ENCODE results near the gene MMD.
"Not testable (repeated sequence)": the region's sequence is repeated elsewhere in the genome, so short reads cannot be mapped to it uniquely, and the experiment has no call there.

Gene MMD

DNA sequence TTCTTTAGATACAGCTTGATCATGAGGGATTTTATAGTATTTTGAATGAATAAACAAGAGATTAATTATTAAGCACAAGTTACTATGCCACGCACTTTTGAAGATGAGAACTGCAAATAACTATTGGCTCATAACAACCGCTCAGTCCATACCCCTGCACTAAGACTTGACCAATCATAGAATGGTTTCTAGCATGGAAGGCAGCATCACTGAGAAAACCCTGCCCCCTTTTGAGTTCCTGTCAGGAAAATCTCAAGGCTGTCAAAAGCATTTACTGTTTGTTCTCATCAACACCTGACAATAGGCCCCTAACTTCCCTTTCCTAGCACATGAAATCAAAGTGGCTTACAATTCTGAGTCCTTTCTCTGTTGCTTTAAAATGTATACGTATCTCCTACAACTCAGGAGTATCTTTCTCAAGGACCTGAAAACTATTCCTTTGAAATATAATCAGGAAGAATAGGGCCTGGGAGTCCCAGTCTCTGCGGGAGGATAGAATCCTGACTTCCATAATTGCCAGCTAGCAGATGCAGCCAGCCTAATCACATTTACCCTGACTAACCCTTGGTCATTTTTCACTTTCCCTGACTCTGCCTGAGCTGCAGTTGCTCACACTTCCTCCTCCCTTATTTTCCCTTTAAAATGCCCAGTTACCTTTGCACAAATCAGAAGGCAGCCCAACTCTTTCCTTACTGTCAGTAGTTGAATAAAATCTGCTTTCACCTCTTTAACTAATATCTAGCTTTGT, 9.1 kb upstream of the MMD start:
- no peak for DNase-seq (ENCODE audit: low spot score)
- no peak for TF ChIP-seq CTCF (IDR thresholded peaks at IDR 0.05; ENCODE audit: extremely low read depth, insufficient read depth, missing control alignments)
- in situ Hi-C loops (cut with MboI; ENCODE audit: low pct_unique_long_range_greater_than_20kb, low sequenced_read_pairs, unreplicated experiment): no loop called here

DNA sequence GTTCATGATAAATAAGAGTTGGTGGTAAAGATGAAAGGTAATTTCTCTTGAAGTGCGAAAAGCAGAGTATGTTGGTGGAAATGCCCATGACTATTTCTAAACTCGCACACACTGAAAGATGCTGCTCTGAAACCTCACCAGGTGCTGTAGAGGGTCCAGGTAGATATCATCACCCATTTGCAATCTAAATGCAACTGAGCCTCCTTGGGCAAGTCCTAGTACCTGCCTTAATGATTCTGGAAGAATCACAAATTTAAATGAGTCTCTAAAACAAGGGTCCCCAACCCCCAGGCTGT, 5.9 kb upstream of the MMD start:
- no peak for TF ChIP-seq CTCF (IDR thresholded peaks at IDR 0.05; ENCODE audit: extremely low read depth, insufficient read depth, missing control alignments)
- DNase-seq (ENCODE audit: low spot score): no peak
- in situ Hi-C loops (cut with MboI; ENCODE audit: low pct_unique_long_range_greater_than_20kb, low sequenced_read_pairs, unreplicated experiment): no loop called here

DNA sequence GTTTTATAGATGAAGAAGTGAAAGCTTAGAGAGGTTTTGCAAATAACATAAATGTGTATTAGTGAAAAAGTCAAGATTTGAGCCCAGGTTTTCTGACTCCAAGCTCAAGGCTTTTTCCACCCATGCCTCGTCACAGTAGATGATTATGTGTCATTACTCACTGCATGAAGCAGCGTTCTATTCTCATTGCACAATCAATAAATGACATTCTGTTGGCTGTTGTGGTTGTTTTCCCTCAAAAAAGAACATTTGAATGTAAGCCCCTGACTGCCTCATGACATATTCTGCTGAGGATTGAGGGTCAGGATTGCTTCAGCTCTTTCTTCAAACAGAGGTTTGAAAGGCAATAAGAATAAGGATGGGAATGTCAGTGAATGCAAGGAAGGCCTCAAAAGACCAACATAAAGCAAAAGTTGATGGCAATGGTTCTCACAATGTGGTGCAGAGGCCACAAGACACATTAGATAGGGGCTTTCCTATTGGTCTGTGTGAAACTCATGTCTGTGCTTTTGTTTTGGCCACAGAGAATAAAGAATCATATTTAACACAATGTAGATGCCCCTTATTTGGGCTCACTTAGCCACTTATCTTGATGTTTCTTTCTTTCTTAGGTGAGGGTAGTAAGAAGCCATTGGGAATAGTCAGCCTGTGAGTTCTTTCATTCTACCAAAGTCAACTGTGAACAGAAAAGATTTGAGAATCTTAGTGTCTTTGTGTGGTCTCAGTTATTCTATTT, 5.4 kb upstream of the MMD start:
- in situ Hi-C loops (cut with MboI; ENCODE audit: low pct_unique_long_range_greater_than_20kb, low sequenced_read_pairs, unreplicated experiment): no loop called here
- no peak for TF ChIP-seq CTCF (IDR thresholded peaks at IDR 0.05; ENCODE audit: extremely low read depth, insufficient read depth, missing control alignments)
- peak; percentile 58 for DNase-seq (ENCODE audit: low spot score)

- no peak for DNase-seq (ENCODE audit: low spot score)
- in situ Hi-C loops (cut with MboI; ENCODE audit: low pct_unique_long_range_greater_than_20kb, low sequenced_read_pairs, unreplicated experiment): no loop called here
- TF ChIP-seq CTCF (IDR thresholded peaks at IDR 0.05; ENCODE audit: extremely low read depth, insufficient read depth, missing control alignments): no peak
These were observed 3.4 kb upstream of the MMD start for GRCh38 chr17:55424893-55425540.

DNA sequence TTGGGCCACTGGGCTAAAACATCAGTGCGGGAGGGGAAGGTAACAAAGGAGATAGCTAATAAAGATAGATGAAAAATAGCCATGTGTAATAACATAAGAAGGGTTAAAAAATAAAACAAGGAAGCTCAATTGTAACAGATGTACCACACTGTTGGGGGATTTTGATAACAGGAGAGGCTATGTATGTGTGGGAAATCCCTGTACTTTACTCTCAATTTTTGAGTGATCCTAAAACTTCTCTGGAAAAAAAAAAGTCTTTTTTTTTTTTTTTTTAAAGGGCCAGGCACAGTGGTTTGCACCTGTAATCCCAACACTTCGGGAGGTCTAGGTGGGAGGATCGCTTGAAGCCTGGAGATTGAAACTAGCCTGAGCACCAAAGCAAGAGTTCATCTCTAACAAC, 1.9 kb upstream of the MMD start:
- in situ Hi-C loops (cut with MboI; ENCODE audit: low pct_unique_long_range_greater_than_20kb, low sequenced_read_pairs, unreplicated experiment): no loop called here
- no peak for TF ChIP-seq CTCF (IDR thresholded peaks at IDR 0.05; ENCODE audit: extremely low read depth, insufficient read depth, missing control alignments)
- DNase-seq (ENCODE audit: low spot score): no peak

GRCh38 chr17:55422828-55423164, 1.2 kb upstream of the MMD start:
- DNase-seq (ENCODE audit: low spot score); in situ Hi-C loops (cut with MboI; ENCODE audit: low pct_unique_long_range_greater_than_20kb, low sequenced_read_pairs, unreplicated experiment): not testable (repeated sequence)

DNA sequence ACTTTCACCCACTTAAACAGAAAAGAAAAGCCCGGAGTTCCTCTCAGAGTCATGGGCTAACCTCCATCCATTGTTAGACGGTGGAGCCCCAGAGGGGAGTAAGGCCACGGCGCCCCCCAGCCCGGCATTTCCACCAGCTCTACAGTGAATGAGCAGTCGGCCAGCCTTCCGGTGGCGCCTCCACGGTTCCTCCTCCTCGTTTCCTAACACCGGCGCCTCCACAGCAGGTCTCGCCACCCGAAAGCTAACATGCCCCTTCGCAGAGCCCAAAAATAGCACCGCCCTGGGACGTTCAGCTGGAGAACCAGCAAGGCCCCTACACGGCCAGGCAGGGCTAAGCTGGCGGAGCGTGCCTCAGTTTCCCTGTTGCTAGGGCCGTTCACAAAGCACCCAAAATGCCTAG, 858 bp downstream of the MMD start:
- DNase-seq (ENCODE audit: low spot score): peak; percentile 46
- no peak for TF ChIP-seq CTCF (IDR thresholded peaks at IDR 0.05; ENCODE audit: extremely low read depth, insufficient read depth, missing control alignments)
- in situ Hi-C loops (cut with MboI; ENCODE audit: low pct_unique_long_range_greater_than_20kb, low sequenced_read_pairs, unreplicated experiment): no loop called here
